ENCODE results near the gene NF2. TPM values are rescaled to one million over a fixed set of nuclear protein-coding genes. Genes with fewer than 3 reads are reported as not detected.

Gene NF2
- polyA plus RNA-seq, 3 donors, result 7.7 to 15.5 (median 8.4) TPM

GRCh38 chr22:29733362-29734201, 130.1 kb downstream of the NF2 start:
- Histone ChIP-seq H4K20me1 (ENCODE audit: insufficient read depth, low read length) (no peaks in the 10 kb centered on the region), H2AFZ (ENCODE audit: insufficient read depth, low read depth, low read length, poor library complexity, severe bottlenecking) (no peak overlapping the region), H3K27me3 (ENCODE audit: control insufficient read depth in 2 of 2, insufficient read depth in 2 of 2, low read length in 2 of 2) (no peaks in the 10 kb centered on the region), H3K79me2 (ENCODE audit: insufficient read depth, low read length) (no peaks in the 10 kb centered on the region), H3K4me2 (replicated peaks; ENCODE audit: extremely low read depth, low read length, poor library complexity, severe bottlenecking) (no peak overlapping the region), H3K27ac (ENCODE audit: low read depth in 1 of 2, low read length in 2 of 2) (no peak overlapping the region), H3K9me3 (replicated peaks in 1 of 2; ENCODE audit: control insufficient read depth in 1 of 2, insufficient read depth in 1 of 2, low read length in 2 of 2) (no peaks in the 10 kb centered on the region), H3K9ac (ENCODE audit: insufficient read depth, low read length, poor library complexity, severe bottlenecking) (no peak overlapping the region), H3K4me3 (replicated peaks in 1 of 3; ENCODE audit: low read depth in 2 of 3, low read length in 3 of 3) (no peak overlapping the region), H3K4me1 (ENCODE audit: control insufficient read depth in 1 of 2, insufficient read depth in 2 of 2, low read length in 2 of 2) (no peaks in the 10 kb centered on the region), H3K36me3 (replicated peaks in 1 of 2; ENCODE audit: control insufficient read depth in 1 of 2, insufficient read depth in 2 of 2, low read length in 2 of 2) (peaks cover 13 to 41% of the 10 kb centered on the region in 2 donors)
- intact Hi-C loops (cut with micrococcal nuclease), result no loop called here
- 5% methylated on average over 18 of the region's 19 CpGs for WGBS (ENCODE audit: insufficient coverage)
- no peak for DNase-seq
- Mint-ChIP-seq H3K27ac (peak overlapping the region in 2 of 7 donors; percentile 17 to 71), H3K4me3 (no peak overlapping the region), H3K27me3 (ENCODE audit: low read depth in 3 of 3) (peaks cover 1 to 7% (median 5%) of the 10 kb centered on the region in 3 donors), H3K36me3 (peaks cover 43 to 60% of the 10 kb centered on the region in 2 donors), H3K9me3 (peaks cover 0 to 2% (median 0%) of the 10 kb centered on the region in 7 donors), H3K4me1 (peaks cover 4% of the 10 kb centered on the region)
- no peak for TF ChIP-seq CTCF (IDR thresholded peaks at IDR 0.05)

DNA sequence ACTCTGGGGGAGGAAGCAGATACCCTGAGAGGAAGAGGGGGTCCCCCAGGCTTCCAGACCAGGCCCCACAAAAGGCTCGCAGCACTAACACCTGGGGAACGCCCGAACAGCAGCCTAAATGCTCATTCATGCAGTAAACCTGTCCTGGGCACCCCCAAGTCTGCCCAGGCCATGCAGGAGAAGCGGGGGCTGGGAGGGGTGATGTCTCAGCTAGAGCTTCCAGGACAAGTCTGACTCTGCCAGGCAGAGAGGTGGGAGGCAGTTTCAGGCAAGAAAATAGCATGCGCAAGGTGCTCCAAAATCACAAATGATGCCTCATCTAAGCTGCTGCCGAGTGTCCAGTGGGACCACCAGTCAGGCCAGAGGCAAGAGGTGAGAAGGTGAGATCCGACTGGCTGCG, 131.0 kb downstream of the NF2 start:
- H3K79me2 ChIP-seq (ENCODE audit: insufficient read depth, low read length), result no peaks in the 10 kb centered on the region
- no peak for DNase-seq
- H3K27me3 ChIP-seq (ENCODE audit: control insufficient read depth in 2 of 2, insufficient read depth in 2 of 2, low read length in 2 of 2), result no peaks in the 10 kb centered on the region
- H3K9ac ChIP-seq (ENCODE audit: insufficient read depth, low read length, poor library complexity, severe bottlenecking), result no peak overlapping the region
- peaks cover 1 to 7% (median 5%) of the 10 kb centered on the region in 3 donors for H3K27me3 Mint-ChIP-seq (ENCODE audit: low read depth in 3 of 3)
- peaks cover 4% of the 10 kb centered on the region for H3K4me1 Mint-ChIP-seq
- no peaks in the 10 kb centered on the region for H4K20me1 ChIP-seq (ENCODE audit: insufficient read depth, low read length)
- no peak for TF ChIP-seq CTCF (IDR thresholded peaks at IDR 0.05)
- peaks cover 0 to 2% (median 0%) of the 10 kb centered on the region in 7 donors for H3K9me3 Mint-ChIP-seq
- 61% methylated on average over 8 of the region's 8 CpGs for WGBS (ENCODE audit: insufficient coverage)
- intact Hi-C loops (cut with micrococcal nuclease), result no loop called here
- H3K4me3 ChIP-seq (replicated peaks in 1 of 3; ENCODE audit: low read depth in 2 of 3, low read length in 3 of 3), result no peak overlapping the region
- H3K36me3 ChIP-seq (replicated peaks in 1 of 2; ENCODE audit: control insufficient read depth in 1 of 2, insufficient read depth in 2 of 2, low read length in 2 of 2), result peaks cover 19 to 47% of the 10 kb centered on the region in 2 donors
- no peaks in the 10 kb centered on the region for H3K4me1 ChIP-seq (ENCODE audit: control insufficient read depth in 1 of 2, insufficient read depth in 2 of 2, low read length in 2 of 2)
- no peak overlapping the region for H3K4me3 Mint-ChIP-seq
- H3K36me3 Mint-ChIP-seq, result peaks cover 50 to 67% of the 10 kb centered on the region in 2 donors
- no peak overlapping the region for H3K27ac Mint-ChIP-seq
- H2AFZ ChIP-seq (ENCODE audit: insufficient read depth, low read depth, low read length, poor library complexity, severe bottlenecking), result no peak overlapping the region
- no peak overlapping the region for H3K4me2 ChIP-seq (replicated peaks; ENCODE audit: extremely low read depth, low read length, poor library complexity, severe bottlenecking)
- no peaks in the 10 kb centered on the region for H3K9me3 ChIP-seq (replicated peaks in 1 of 2; ENCODE audit: control insufficient read depth in 1 of 2, insufficient read depth in 1 of 2, low read length in 2 of 2)
- H3K27ac ChIP-seq (ENCODE audit: low read depth in 1 of 2, low read length in 2 of 2), result no peak overlapping the region
